GM19328 (cell line): ENCODE results near the gene PIGL.
"Not testable (repeated sequence)": the region's sequence is repeated elsewhere in the genome, so short reads cannot be mapped to it uniquely, and the experiment has no call there.

Experiments used
- ATAC-seq: cut with Tn5 transposase; IDR thresholded peaks from one replicate; pipeline ENCODE4 v1.9.1; 2021; ENCODE audit warnings: mild to moderate bottlenecking, moderate library complexity; ENCODE audit not compliant: unreplicated experiment

The PIGL gene

DNA sequence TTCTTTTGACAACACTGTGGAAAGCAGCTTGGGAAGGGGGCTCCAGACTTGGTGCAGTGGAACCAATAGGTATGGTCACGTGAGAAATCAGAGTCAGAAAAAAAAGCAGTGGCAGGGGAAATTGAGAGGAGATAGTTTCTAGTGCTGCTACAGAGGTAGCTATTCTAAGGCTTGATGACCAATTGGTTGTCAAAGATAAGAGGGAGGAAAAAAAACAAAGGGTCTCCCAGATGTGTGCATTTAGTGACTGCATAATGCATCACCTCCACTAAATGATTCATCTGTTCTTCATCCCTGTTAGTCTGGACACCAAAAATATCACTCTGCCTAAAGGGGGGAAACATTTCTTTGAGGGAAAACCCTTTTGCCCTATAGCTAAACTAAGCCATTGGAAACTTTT is 56.5 kb downstream of the PIGL start:
- no peak for ATAC-seq

DNA sequence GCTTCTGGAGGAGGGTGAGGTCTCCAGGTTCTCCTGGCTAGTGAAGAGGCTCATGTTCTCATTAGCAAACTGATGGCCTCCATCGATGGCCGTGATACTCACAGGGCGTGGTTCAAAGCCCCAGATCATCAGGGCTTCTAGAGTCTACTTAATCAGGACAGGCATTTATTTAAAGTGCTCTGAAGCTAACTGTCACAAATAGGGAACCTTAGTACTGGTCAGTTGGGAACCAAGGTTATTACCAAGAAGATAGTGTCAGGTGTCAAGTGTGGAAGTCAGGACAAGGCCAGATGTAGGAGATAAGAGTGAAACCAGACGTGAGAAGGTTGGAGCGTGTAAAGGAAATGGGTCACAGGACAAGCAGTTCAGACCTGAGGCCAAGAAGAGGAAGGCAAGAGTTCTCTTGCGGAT is 56.9 kb downstream of the PIGL start:
- ATAC-seq, result no peak

DNA sequence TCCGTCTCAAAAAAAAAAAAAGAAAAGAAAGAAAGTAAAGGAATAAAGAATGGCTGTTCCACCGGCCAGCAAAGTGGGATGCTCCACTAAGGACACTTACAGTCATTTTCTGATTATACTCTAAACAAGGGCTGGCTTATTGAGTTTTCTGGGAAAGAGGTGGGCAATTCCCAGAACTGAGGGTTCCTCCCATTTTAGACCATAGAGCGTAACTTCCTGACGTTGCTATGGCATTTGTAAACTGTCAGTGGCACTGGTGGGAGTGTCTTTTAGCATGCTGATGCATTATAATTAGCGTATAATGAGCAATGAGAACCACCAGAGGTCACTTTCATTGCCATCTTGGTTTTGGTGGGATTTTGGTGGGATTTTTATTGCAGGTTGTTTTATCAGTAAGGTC is 58.0 kb downstream of the PIGL start:
- ATAC-seq, result no peak

DNA sequence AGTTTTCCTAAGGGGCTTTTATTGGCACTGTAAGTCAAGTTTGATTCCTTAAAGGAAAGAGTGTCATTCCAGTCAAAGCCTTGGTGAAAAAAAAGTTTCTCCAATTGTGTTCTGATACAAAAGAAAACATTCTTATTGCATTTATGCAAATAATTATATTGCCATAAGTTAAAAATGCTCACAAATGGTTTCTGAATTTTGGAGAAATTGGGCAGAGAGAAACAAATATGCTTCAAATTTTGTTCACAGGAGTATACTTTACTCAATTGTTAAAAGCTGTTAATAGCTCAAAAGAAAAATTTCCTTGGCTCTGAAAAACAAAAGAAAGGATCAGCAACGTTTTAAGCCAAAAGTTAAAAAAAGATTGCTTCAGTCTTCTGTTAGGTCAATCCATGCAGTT is 60.2 kb downstream of the PIGL start:
- no peak for ATAC-seq

DNA sequence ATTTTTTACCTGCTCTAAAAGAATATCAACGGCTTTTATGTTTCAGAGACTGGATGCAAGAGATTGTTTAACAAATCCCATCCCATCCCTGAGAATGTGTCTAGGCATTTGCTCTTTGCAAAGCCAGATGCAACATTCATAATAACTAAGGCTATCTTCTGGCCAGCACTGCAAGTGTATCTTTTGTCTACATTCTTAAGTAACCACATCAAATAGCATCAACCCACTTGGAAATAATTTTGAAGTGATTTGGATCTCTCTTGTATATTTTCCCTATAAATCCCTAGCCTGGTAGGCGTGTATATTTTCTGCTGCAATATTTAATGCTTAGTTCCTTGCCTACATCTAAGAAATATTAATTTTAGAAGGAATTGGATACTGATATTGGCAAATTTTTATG is 64.3 kb downstream of the PIGL start:
- ATAC-seq, result no peak

DNA sequence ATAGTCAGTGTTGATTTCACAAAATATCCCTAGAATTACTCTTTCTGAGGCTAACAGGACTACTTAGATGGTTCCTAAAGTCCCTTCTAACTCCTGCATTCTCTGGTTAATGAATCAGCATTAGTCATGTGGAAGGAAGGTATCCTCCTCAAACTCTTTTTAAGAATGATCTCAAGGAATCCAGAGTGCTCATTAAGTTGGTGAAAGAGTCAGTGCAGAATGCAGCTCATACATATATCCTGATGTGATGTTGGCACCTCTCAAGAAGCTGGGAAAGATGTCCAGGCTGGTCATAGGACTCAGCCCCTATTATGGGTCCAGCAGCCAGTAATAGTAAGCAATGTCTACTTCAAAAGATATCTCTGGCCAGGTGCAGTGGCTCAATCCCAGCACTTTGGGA is 65.5 kb downstream of the PIGL start:
- no peak for ATAC-seq

DNA sequence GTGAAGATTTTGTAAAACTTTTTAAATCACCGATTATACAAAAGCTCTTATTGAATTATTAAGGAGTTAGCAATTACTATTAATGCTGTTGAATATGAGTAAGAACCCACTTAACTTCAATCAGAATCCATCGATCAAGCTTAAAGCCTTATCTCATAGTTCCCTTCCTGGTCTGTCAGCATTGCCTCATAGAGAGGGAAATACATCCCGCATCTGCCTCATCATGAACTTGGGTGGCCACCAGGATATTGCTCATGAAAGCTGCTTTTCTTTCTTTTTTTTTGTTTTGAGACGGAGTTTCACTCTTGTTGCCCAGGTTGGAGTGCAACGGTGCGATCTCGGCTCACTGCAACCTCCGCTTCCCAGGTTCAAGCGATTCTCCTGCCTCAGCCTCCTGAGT is 66.7 kb downstream of the PIGL start:
- ATAC-seq, result no peak

DNA sequence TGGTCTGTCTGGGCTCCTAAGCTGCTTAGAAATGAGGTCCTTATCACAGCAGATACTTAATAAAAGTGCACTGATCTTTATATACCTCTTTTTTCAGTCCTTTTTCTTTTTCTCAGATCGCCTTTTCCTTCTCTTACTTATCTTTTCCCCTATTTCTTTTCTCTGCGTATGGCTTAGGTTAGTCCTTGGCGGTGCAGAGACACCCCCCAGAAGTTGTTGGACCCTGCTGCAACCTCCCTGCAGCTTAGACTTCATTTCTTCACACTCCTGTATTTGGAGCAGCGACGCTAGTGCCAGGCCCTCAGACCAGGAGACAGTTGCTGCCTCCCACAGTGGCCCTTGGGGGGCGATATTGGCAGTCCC is 68.6 kb downstream of the PIGL start:
- ATAC-seq, result no peak

DNA sequence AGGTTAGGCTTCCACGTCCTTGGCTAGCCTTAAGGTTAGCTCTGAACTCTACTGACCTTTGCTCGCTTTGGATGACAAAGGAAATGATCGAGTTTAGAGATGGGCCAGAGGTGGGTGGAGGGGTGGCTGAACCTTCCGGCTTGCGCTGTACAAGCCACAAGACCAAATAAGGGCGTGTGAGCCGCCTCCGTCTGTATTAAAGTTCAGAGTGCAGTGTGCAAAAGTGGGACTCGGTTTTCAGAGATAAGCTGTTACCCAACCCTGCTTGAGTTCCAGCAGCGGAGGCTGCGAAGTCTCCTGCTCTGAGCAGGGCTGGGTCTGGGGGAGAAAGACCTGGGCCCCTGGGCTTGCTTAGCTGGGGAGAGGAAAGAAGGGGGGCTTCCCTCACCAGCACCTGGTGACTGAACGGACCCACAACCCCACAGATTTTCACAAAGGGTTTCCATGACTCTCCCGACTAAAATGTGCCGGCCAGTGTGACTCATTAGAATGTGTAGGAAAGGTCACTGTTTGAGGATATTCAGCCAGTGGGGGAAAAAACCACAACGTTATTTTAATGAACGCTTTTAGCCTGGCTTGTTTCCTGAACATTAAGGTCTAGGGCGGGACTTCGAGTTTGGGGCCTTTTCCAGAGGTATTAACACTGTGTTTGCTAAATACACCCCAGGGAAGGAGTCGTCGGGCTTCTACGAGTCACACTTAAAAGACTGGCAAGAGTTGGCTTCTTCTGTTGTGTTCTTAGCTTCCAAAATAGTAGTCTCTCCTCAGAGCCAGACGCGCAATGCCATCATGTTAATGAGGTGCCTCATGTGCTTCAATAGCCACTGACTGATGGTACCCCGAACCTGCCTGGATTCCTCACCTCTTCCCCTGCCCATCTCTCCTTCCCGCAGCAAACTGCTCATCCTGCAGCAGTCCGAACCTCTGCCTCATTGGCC is 69.3 kb downstream of the PIGL start:
- peak; percentile 86 for ATAC-seq

DNA sequence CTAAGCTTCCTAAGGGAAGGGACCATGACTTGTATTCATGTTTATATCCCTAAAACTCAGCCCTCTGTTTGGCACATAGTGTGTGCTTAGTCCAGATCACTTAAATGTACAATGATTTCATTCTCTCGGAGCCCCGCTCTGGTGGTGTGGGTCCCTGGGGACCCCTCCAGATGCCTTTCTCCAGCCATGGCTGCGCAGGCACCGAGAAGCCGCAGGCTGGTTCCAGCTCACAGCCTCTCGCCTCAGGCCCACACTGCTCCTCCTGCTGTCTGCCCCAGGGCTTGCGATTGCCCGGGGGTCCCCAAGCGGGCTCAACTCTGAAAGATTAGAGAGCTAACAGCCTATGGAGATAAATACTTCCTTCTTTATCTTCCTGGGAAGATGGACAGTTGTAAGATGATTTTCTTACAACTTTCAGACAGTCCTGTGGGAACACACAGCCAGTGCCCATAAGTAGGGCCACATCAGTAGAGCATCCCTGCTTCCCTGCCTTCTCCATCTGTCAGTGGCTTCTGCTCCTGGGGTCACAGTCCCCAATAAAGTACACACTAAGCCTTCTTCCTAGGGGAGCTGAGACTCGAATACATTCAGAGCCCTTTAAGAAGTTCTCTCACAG is 70.0 kb downstream of the PIGL start:
- no peak for ATAC-seq

DNA sequence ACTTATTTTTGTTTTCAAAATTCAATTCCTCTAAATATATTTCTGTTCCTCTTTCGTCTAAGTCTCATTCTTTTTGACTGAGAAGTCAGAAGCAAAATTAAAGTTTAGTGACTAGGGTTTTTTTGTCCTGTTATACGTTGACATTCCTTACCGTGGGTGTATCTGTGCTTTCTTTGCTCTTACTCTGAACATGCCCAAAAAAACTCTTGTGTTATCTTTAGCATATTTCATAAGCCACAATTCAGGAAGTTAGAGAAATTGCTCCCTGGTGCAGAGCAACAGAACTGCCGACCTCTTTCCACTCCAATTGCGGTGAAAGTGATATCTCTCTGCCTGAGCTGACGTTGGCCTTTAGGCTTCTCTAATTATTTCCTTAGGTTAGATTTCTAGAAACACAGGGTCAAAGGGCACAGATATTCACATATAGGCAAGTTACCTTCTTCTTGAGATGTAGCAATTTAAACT is 70.6 kb downstream of the PIGL start:
- ATAC-seq, result no peak

DNA sequence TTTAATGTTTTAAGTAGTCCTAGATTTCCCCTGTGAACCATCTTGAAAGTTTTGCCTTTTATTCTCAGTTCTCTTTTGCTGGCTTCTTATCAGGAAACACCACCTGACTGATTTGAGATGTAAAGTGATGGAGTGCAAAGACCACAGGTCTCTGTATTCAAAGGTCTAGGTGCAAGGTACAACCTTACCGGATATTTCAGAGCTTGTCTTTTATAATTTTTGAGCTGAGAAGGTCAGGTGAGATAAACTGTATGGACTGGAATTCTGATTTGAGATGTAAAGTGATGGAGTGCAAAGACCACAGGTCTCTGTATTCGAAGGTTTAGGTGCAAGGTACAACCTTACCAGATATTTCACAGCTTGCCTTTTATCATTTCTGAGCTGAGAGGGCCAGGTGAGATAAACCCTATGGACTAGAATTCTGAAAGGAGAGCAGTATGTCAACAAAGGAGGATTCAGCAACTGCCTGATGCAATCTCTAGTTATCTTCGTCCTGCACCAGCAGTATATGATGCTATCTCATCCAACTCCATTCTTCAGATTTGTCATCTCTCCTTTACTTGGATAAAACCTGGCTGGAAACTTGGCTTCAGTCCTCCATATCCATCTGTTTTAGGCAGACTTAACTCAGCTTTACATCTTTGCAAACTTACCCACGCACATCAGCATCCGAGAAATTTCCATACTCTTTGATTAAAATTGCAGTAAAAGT is 72.0 kb downstream of the PIGL start:
- no peak for ATAC-seq

DNA sequence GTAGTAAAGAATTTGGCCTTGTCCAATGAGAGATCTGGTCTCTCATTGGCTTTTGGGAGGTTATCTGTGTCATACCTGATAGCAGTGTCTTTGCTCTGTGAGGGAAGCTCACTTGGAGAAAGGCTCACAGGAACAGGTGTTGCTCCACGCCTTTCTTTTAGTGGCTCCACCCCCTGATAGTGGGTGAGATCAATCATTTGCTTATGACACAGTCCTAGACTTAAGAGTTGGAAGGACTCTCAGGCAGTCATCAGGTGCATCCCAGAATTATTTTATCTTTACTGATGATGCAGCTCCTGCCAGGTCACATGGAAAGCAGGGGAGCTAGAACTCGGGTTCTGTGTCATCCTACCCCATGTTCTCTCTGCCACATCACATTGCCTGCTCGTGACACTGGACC is 76.9 kb downstream of the PIGL start:
- ATAC-seq, result no peak

DNA sequence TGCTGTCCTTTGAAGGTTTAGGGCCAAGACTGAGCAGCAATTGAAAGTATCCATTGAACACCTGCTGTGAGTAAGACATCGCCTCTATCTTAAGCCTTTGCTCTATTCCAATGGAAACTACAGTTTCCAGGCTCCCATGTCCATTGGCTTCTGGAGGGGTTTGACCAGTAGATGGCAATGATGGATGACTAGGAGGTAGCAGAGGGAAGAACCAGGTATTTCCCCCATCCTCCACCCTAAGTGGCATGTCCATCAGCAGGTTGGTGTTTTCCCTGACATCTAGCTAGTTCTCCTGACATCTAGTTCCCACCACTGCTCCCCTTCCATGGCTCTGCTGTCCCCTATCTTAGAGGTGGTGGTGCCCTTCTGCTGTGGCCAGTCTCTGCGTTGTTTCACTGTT is 77.5 kb downstream of the PIGL start:
- ATAC-seq, result no peak

DNA sequence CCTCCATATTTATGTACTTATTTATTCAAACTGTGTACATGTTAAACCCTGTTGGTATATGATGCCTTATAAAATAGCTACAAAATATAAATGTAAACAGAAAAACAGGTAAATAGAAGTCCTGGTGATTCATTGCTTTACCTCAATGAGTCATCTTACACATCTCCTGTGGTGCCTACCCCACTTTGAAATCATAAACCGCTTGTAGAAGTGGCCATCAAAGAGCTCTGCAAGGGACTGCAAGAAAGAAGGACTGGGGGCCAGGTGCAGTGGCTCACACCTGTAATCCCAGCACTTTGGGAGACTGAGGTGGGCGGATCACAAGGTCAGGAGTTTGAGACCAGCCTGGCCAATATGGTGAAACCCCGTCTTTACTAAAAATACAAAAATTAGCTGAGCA is 79.1 kb downstream of the PIGL start:
- ATAC-seq, result not testable (repeated sequence)

DNA sequence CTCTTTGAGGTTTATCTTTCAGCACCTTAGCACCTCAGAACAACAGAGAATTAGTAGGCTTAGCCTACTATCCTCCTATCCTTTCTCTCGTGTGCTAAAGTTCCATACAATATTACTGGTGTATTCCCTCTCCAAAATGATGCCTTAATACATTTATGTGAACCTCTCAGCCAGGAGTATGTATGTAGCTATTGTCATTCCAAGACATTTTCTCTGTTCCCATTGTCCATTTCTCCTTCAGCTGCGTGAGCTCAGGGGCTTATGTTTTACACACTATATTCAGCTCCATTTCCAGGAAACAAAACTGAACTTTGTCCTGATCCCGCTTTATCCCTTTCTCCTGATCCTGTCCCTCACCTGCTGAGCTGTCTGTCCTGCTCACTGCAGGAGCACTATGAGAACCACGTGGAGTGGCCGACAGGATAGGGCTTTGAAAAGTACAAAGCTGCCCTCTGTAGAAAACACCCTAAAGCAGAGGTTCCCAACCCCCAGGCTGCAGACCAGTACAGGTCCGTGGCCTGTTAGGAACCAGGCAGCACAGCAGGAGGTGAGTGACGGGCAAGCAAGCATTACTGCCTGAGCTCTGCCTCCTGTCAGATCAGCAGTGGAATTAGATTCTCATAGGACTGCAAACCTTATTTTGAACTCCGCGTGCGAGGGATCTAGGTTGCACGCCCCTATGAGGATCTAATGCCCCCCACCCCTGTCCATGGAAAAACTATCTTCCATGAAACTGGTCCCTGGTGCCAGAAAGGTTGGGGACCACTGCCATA is 80.5 kb downstream of the PIGL start:
- ATAC-seq, result no peak

DNA sequence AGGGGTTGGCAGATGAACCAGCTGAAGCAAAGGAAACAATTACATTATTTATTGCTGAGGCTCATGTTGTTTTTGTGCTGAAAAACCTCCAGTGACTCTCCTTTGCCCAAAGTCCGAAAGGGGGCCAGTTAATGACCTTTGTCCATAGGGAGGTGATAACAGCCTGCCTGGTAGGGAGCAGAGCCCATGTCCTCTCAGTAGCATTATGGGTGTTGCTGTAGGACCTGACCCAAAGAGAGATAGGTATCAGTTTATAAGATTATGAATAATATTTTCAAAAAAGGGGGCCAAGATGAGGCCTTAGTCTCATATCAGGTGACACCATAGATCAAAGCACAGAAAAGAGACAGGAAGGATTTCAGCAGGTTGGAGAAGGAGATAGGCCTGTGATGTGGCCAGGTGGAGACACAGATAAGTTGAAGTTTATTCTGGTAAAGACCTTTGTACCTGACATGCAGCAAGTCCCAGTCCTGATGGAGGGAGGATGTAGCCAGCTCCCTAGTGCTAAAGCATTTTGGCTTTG is 81.2 kb downstream of the PIGL start:
- no peak for ATAC-seq

DNA sequence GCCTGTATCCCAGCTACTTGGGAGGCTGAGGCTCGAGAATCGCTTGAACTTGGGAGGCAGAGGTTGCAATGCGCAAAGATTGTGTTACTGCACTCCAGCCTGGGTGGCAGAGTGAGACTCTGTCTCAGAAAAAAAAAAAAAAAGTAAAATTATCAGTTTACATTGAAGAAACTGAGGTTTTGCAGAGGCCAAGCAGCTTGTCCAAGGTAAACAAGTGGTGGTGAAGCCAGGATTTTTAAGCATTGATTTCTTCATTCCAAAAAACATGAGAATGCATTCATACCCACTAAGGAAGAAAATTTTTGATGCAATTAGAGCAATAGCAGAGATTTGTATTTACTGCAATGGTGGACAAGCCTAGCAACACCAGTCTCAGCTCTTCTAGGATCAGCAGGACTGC is 83.5 kb downstream of the PIGL start:
- ATAC-seq, result no peak

DNA sequence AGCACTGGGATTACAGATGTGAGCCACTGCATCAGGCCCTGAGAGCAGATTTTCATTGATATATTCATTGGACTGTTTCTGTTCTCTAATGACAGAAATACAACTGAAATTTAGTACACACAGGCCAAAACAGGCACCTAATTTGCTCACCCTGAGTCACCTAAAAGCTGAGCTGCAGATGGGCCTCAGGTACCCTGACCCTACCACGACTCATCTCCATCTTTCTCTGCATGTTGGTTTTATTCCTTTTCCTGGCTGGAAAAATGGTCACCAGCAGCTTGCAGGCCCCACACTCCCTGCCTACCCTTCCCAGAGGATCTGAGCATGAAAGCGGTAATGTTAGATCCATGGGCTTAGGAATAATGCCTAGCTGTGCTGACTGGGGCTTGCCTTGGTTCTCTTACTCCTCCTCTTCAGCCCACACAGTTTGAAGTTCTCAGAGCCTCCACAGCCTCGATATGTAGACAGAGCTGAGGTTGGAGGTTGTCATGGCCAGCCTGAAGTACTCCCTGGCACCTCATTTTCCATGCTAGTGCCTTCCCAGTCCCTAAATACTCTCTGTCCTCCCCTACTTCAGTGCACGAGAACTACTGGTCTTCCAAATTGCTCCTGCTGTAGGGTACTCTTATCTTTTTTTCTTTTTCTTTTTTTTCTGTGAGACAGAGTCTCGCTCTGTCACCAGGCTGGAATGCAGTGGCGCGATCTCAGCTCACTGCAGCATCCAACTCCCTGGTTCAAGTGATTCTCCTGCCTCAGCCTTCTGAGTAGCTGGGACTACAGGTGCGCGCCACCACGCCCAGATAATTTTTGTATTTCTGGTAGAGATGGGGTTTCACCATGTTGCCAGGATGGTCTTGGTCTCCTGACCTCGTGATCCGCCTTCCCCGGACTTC is 85.2 kb downstream of the PIGL start:
- no peak for ATAC-seq

DNA sequence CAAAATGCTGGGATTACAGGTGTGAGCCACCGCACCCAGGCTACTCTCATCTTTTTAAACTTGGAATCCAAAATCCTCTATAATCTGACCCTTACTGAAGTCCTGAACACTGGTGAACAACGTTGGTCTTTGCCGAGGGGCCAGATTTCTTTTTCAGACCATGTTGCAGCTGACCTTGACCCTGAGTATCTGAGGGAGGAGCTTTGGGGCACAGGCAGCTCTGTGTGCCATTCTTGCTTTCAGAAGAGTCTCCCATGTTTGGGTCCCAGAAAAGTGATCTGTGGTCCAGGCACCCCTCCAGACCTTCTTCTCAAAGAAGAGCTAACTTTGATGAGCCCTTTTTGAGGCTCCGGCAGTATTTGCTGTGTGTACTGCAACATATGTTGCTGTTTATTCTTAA is 85.8 kb downstream of the PIGL start:
- no peak for ATAC-seq
